Lower lobe of right lung (tissue), 2 donors: ENCODE results near the gene GJB4. TPM values are rescaled to one million over a fixed set of nuclear protein-coding genes. Genes with fewer than 3 reads are reported as not detected.
A peak's percentile ranks its signal among the peaks of the same experiment; 100 is the strongest.

Source experiments
- ATAC-seq, 2 donors: fragments of 200-7000 bp; cut with Tn5 transposase; one replicate each; pipeline ENCODE4 v1.9.1; 2020 to 2022; ENCODE audit warnings: mild to moderate bottlenecking in 2 of 2, moderate library complexity in 2 of 2
- DNase-seq: peaks from one replicate; pipeline ENCODE4 v3.0.0-alpha.2; 2020
- H3K27ac ChIP-seq: fragments of 200-600 bp; one replicate; pipeline ENCODE4 v1.8.0; 2022
- H3K27me3 ChIP-seq: fragments of 200-600 bp; one replicate; pipeline ENCODE4 v1.8.0; 2022; ENCODE audit warnings: low read depth
- H3K36me3 ChIP-seq: fragments of 200-600 bp; one replicate; pipeline ENCODE4 v1.8.0; 2022; ENCODE audit warnings: mild to moderate bottlenecking
- H3K4me1 ChIP-seq: fragments of 200-600 bp; one replicate; pipeline ENCODE4 v1.8.0; 2022
- H3K4me3 ChIP-seq: fragments of 200-600 bp; one replicate; pipeline ENCODE4 v1.8.0; 2022; ENCODE audit warnings: mild to moderate bottlenecking
- H3K9me3 ChIP-seq: fragments of 200-600 bp; one replicate; pipeline ENCODE4 v1.8.0; 2022
- intact Hi-C: fragments of 100-400 bp; cut with DNase I; formaldehyde crosslinking; loops from one replicate; pipeline ENCODE4 v1.11.0; 2022
- total RNA-seq: library from RNA; stranded (reverse); fragmentation: NEBNext Ultra II Directional; extraction: Animal tissue kit (Norgen Biotek cat#: 25700); gene quantifications from one replicate; pipeline ENCODE4 v1.2.1, GENCODE V29; 2021
- TF ChIP-seq, protein P1 (sequence below): fragments of 200-600 bp; IDR thresholded peaks from one replicate; pipeline ENCODE4 v1.8.0; 2022; ENCODE audit warnings: antibody characterized with exemption, mild to moderate bottlenecking
- donor health status: DM: no; HTN: yes; CAD: no; lungs with severe emphysema.

Gene GJB4
- total RNA-seq, 1 donor from 2014 or later: 0.12 TPM

- DNase-seq: no peak
- Histone ChIP-seq H3K36me3 (no peaks in the 10 kb centered on the region), H3K4me1 (peaks cover 17% of the 10 kb centered on the region), H3K27ac (no peak overlapping the region), H3K4me3 (peak overlapping the region; percentile 47), H3K9me3 (no peaks in the 10 kb centered on the region), H3K27me3 (peaks cover 33% of the 10 kb centered on the region)
- intact Hi-C loops: no loop called here
- peak; percentile 38 to 40 for ATAC-seq
- TF ChIP-seq, protein P1, sequence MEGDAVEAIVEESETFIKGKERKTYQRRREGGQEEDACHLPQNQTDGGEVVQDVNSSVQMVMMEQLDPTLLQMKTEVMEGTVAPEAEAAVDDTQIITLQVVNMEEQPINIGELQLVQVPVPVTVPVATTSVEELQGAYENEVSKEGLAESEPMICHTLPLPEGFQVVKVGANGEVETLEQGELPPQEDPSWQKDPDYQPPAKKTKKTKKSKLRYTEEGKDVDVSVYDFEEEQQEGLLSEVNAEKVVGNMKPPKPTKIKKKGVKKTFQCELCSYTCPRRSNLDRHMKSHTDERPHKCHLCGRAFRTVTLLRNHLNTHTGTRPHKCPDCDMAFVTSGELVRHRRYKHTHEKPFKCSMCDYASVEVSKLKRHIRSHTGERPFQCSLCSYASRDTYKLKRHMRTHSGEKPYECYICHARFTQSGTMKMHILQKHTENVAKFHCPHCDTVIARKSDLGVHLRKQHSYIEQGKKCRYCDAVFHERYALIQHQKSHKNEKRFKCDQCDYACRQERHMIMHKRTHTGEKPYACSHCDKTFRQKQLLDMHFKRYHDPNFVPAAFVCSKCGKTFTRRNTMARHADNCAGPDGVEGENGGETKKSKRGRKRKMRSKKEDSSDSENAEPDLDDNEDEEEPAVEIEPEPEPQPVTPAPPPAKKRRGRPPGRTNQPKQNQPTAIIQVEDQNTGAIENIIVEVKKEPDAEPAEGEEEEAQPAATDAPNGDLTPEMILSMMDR: no peak
These were observed 22.4 kb downstream of the GJB4 start for GRCh38 chr1:34781844-34782391.

GRCh38 chr1:34784751-34785221 is 25.2 kb downstream of the GJB4 start:
- Histone ChIP-seq H3K27me3 (peaks cover 31% of the 10 kb centered on the region), H3K27ac (no peak overlapping the region), H3K36me3 (no peaks in the 10 kb centered on the region), H3K9me3 (no peaks in the 10 kb centered on the region), H3K4me1 (peaks cover 17% of the 10 kb centered on the region), H3K4me3 (no peak overlapping the region)
- DNase-seq (no peak), ATAC-seq (no peak)
- TF ChIP-seq, protein P1: no peak
- intact Hi-C loops: no loop called here

DNA sequence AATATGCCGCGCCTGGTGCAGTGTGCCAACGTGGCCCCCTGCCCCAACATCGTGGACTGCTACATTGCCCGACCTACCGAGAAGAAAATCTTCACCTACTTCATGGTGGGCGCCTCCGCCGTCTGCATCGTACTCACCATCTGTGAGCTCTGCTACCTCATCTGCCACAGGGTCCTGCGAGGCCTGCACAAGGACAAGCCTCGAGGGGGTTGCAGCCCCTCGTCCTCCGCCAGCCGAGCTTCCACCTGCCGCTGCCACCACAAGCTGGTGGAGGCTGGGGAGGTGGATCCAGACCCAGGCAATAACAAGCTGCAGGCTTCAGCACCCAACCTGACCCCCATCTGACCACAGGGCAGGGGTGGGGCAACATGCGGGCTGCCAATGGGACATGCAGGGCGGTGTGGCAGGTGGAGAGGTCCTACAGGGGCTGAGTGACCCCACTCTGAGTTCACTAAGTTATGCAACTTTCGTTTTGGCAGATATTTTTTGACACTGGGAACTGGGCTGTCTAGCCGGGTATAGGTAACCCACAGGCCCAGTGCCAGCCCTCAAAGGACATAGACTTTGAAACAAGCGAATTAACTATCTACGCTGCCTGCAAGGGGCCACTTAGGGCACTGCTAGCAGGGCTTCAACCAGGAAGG is 25.8 kb downstream of the GJB4 start:
- DNase-seq (no peak), ATAC-seq (no peak)
- Histone ChIP-seq H3K4me1 (peaks cover 17% of the 10 kb centered on the region), H3K36me3 (no peaks in the 10 kb centered on the region), H3K9me3 (no peaks in the 10 kb centered on the region), H3K27ac (no peak overlapping the region), H3K4me3 (no peak overlapping the region), H3K27me3 (peaks cover 31% of the 10 kb centered on the region)
- TF ChIP-seq, protein P1: no peak
- intact Hi-C loops: no loop called here

GRCh38 chr1:34785875-34786470 is 26.4 kb downstream of the GJB4 start:
- peaks cover 14% of the 10 kb centered on the region for H3K4me1 ChIP-seq
- TF ChIP-seq, protein P1: no peak
- no peak for ATAC-seq
- no peak overlapping the region for H3K27ac ChIP-seq
- H3K27me3 ChIP-seq: peaks cover 25% of the 10 kb centered on the region
- H3K36me3 ChIP-seq: no peaks in the 10 kb centered on the region
- no peaks in the 10 kb centered on the region for H3K9me3 ChIP-seq
- no peak overlapping the region for H3K4me3 ChIP-seq
- DNase-seq: no peak
- intact Hi-C loops: no loop called here

GRCh38 chr1:34786521-34787325 is 27.2 kb downstream of the GJB4 start:
- Histone ChIP-seq H3K4me1 (peaks cover 6% of the 10 kb centered on the region), H3K36me3 (no peaks in the 10 kb centered on the region), H3K27me3 (peaks cover 18% of the 10 kb centered on the region), H3K4me3 (no peak overlapping the region), H3K9me3 (no peaks in the 10 kb centered on the region), H3K27ac (no peak overlapping the region)
- ATAC-seq (peak; percentile 77 to 82), DNase-seq (peak; percentile 77)
- intact Hi-C loops: no loop called here
- TF ChIP-seq, protein P1: peak; percentile 81
